NCI-H1092 treated with DMSO at 0.1 percent for 48 hours (cell line): ENCODE data around the gene TMEM131.
A peak's percentile ranks its signal among the peaks of the same experiment; 100 is the strongest.
"Not testable (repeated sequence)": the region's sequence is repeated elsewhere in the genome, so short reads cannot be mapped to it uniquely, and the experiment has no call there.

Experiments
- DNase-seq: peaks from one replicate; lab custom pipeline; 2025; lab: John Stamatoyannopoulos, UW

Gene TMEM131

GRCh38 chr2:97858442-97858841 lies 137.3 kb downstream of the TMEM131 start:
- no peak for DNase-seq

DNA sequence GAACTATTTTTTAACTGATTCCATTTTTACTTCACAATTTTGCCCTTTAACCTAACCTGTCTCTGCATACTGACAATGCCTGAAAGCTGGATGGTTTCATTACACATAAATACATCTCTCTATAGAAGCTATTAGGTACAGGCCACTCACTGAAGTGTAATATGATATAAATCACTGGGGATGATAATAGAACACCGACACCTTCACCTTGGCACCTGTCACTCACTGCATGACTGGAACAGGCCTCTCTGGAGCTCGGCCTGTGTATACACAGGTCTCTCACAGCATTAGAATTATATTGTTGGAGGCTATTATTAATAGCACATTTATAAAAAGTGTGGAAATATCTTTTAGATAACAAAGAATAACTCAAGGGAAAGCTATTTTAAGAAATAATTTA lies 138.2 kb downstream of the TMEM131 start:
- DNase-seq: no peak

DNA sequence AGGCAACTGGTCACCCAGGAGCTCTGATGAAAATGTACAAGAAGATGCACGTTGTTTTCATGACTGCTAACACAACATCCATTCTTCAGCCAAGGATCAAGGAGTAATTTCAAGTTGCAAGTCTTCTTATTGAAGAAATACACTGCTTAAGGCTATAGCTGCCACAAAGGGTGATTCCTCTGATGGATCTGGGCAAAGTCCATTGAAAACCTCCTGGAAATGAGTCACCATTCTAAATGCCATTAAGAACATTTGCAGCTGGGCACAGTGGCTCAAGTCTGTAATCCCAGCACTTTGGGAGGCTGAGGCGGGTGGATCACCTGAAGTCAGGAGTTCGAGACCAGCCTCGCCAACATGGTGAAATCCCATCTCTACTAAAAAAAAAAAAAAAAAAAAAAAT lies 142.7 kb downstream of the TMEM131 start:
- not testable (repeated sequence) for DNase-seq

- DNase-seq: no peak
These were observed 144.6 kb downstream of the TMEM131 start for GRCh38 chr2:97851172-97851571.

DNA sequence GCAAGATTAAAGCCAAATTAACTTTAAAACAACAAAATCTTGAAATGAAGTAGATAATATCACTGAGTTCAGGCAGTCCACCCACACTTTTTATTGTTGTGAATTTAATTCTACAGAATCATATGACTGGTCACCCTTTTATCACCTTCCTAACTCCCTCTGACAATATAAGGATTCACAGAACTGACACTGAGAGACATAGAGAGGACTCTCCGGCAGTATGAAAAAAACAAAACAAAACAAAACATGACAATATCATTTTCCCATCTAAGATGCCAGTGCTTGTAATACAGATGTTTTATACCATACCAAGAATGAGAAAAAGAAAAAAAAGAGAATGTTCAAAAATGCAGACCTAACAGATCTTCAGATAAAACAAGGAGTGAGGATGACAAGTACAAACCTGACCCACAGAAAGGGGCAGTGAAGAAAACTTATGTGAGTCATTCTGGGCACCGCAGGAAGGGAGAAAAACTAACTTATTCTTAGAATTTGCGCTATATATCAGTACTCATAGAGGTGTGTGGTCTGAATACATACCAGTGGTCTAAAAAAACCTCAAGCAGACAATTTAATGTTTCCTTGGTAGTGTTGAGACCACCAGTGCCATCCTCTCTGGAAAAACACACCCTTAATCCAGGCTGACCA lies 145.7 kb downstream of the TMEM131 start:
- DNase-seq: no peak

DNA sequence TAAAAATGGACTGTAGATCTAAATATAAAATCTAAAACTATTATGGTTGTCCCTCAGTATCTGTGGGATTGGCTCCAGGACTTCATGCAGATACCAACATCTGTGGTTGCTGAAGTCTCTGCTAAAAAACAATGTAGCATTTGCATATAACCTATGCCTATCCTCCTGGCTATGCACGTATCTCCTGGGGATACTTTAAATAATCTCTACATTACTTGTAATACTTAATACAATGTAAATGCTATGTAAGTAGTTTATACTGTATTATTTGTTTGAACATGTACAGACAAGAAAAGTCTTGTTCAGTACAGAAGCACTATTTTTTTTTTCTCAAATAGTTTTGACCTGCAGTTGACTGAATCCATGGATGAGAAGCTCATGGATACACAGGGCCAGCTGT lies 147.4 kb downstream of the TMEM131 start:
- no peak for DNase-seq

- DNase-seq: not testable (repeated sequence)
These were observed 149.0 kb downstream of the TMEM131 start for GRCh38 chr2:97846716-97847115.

- DNase-seq: no peak
These were observed 149.9 kb downstream of the TMEM131 start for GRCh38 chr2:97845818-97846217.

- DNase-seq: no peak
These were observed 150.6 kb downstream of the TMEM131 start for GRCh38 chr2:97845133-97845532.

GRCh38 chr2:97844311-97844859 lies 151.4 kb downstream of the TMEM131 start:
- no peak for DNase-seq

DNA sequence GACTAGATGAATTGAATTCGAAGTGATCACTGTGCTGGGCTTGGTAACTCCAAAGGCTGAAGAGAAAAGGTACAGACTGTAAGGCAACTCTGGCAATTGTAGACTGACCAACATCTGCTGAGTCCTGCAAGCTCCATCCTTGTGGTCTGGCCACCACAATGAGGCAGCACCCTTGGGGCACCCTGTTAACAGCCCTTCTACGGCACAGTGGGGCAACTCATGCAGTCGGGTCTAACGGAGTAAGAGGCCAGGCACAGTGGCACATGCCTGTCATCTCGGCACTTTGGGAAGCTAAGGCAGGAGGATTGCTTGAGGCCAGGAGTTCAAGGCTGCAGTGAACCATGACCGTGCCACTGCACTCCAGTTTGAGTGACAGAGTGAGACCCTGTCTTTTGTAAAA lies 155.6 kb downstream of the TMEM131 start:
- DNase-seq: no peak

DNA sequence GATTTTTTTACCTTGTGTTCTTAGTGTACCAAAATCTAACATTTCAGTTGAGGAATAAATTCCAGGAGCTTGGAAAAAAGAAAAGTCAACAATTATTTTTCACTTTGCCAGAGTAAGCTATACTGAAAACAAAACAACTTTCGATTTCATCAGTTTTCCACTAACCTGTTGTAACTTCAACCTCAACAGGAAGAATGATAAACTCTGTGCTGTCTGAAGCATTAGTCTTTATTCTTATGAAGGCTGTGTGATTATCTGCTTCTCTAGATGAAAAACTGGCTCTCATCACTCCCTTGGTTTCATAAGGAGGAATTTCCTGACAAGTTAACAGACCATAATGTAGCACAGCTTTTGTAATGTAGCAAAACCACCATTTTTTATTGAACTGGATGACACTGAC lies 161.1 kb downstream of the TMEM131 start:
- no peak for DNase-seq

GRCh38 chr2:97831121-97831520 lies 164.6 kb downstream of the TMEM131 start:
- no peak for DNase-seq

- DNase-seq: not testable (repeated sequence)
These were observed 166.5 kb downstream of the TMEM131 start for GRCh38 chr2:97829255-97829654.

DNA sequence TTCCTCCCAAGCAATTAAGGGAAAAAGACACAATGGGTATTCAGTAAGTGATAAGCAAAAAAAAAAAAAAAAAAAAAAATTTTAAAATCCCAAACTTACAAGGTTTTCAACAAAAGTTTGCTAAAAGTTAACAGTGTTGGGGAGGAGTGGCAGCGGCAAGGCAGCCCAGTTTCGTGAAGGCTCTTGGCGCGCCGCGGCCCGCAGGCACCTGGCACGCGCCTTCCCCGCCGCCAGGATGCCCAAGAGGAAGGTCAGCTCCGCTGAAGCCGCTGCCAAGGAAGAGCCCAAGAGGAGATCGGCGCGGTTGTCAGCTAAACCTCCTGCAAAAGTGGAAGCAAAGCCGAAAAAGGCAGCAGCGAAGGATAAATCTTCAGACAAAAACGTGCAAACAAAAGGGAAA lies 168.7 kb downstream of the TMEM131 start:
- not testable (repeated sequence) for DNase-seq

- DNase-seq: not testable (repeated sequence)
These were observed 169.4 kb downstream of the TMEM131 start for GRCh38 chr2:97826266-97826847.

- not testable (repeated sequence) for DNase-seq
These were observed 171.7 kb downstream of the TMEM131 start for GRCh38 chr2:97824011-97824410.

GRCh38 chr2:97821862-97822261 lies 173.9 kb downstream of the TMEM131 start:
- DNase-seq: not testable (repeated sequence)

GRCh38 chr2:97819754-97820153 lies 176.0 kb downstream of the TMEM131 start:
- DNase-seq: no peak

DNA sequence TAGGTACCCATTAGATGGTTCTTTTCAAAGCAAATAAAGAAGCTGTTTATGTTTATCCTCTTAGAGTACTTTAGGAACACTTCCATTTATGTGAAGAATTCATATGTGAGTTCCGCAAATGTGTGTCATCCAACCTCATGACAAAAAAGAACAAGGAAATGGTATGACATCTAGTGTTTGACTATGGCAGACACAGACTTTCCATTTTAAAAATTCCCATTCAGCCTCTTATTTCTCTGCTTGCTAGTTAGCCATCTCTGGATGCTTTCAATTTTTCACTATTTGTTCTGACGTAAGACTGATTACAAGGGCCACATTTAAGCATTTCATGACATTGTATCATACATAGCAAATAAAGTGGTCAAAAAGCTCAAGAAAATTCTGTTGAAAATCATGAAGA lies 179.3 kb downstream of the TMEM131 start:
- no peak for DNase-seq

GRCh38 chr2:97812931-97813330 lies 182.8 kb downstream of the TMEM131 start:
- DNase-seq: no peak

DNA sequence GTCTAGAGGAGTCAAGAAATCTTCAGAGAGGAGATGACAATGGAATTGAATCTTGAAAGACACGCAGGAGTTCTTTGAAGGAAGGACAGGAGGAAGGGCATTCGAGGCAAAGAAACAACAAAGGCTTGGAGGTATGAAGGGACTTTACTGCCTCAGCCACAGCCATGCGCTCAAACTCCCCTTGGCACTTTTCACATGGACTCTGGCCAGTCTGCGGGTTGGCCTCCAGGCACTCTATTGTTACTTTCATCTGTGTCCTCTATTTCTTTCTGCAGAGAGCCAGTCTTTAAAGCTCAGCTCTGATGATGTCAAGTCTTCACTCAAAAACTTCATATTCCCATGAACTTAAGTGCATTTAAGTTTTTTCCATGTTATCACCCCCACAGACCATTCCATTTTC lies 186.9 kb downstream of the TMEM131 start:
- DNase-seq: no peak

GRCh38 chr2:97806738-97807618 lies 188.8 kb downstream of the TMEM131 start:
- peak; percentile 41 for DNase-seq
